ENCODE data around the gene FOXJ1. TPM values are rescaled to one million over a fixed set of nuclear protein-coding genes. Genes with fewer than 3 reads are reported as not detected.

FOXJ1 gene
- total and polyA plus RNA-seq, 2 of the 13 experiments (the other 11 are each of a cell fraction or from before 2014, with no cell fraction given): 0.98 to 1.6 TPM

GRCh38 chr17:76138234-76138895 lies 2.7 kb downstream of the FOXJ1 start (continued):
- TF ChIP-seq HBP1 (CRISPR knock-in tag; IDR thresholded peaks at IDR 0.05; ENCODE audit: low read depth): peak; percentile 88
- no peak for TF ChIP-seq KLF6 (CRISPR knock-in tag; IDR thresholded peaks at IDR 0.05)
- no peak for TF ChIP-seq ZNF557 (CRISPR knock-in tag; IDR thresholded peaks at IDR 0.05)
- peak; percentile 100 for TF ChIP-seq ZSCAN25 (CRISPR knock-in tag; IDR thresholded peaks at IDR 0.05)
- TF ChIP-seq HIC2 (CRISPR knock-in tag; IDR thresholded peaks at IDR 0.05; ENCODE audit: low read depth): peak; percentile 87
- TF ChIP-seq ZNF460 (CRISPR knock-in tag; IDR thresholded peaks at IDR 0.05; ENCODE audit: borderline replicate concordance): no peak; the same call in 1 of the 2 replicates
- TF ChIP-seq ZNF44 (CRISPR knock-in tag; IDR thresholded peaks at IDR 0.05): 0 out of 2 replicates have a peak, but pooled peaks have one; percentile 8
- peak; percentile 25 for TF ChIP-seq ZFP36 (IDR thresholded peaks at IDR 0.05; ENCODE audit: borderline replicate concordance, low read depth, low read length, partially characterized antibody)
- peak; percentile 59; the same call in 1 of the 2 replicates for TF ChIP-seq BRF2 (CRISPR knock-in tag; IDR thresholded peaks at IDR 0.05)
- peak; percentile 99 for TF ChIP-seq HNF1B (CRISPR knock-in tag; IDR thresholded peaks at IDR 0.05)
- peak; percentile 82 for TF ChIP-seq RARA (CRISPR knock-in tag; IDR thresholded peaks at IDR 0.05)
- TF ChIP-seq ZNF224 (CRISPR knock-in tag; IDR thresholded peaks at IDR 0.05): peak; percentile 85; the same call in 1 of the 2 replicates
- peak; percentile 73; the same call in 1 of the 2 replicates for TF ChIP-seq ZNF605 (CRISPR knock-in tag; IDR thresholded peaks at IDR 0.05)
- TF ChIP-seq RFX3 (CRISPR knock-in tag; IDR thresholded peaks at IDR 0.05): 0 out of 2 replicates have a peak, but pooled peaks have one; percentile 15
- TF ChIP-seq YEATS4 (CRISPR knock-in tag; IDR thresholded peaks at IDR 0.05; ENCODE audit: borderline replicate concordance): no peak; the same call in 1 of the 2 replicates
- no peak for TF ChIP-seq U2AF2 (IDR thresholded peaks at IDR 0.05; ENCODE audit: low read depth, low read length)
- peak; percentile 7; the same call in 1 of the 2 replicates for TF ChIP-seq JUN (CRISPR knock-in tag; IDR thresholded peaks at IDR 0.05)
- peak; percentile 84 for TF ChIP-seq UBTF (CRISPR knock-in tag; IDR thresholded peaks at IDR 0.05)
- peak; percentile 84 for TF ChIP-seq DPF2 (CRISPR knock-in tag; IDR thresholded peaks at IDR 0.05; ENCODE audit: borderline replicate concordance, low read depth)
- peak; percentile 68; the same call in 1 of the 2 replicates for TF ChIP-seq SIX4 (CRISPR knock-in tag; IDR thresholded peaks at IDR 0.05)
- TF ChIP-seq MEF2D (CRISPR knock-in tag; IDR thresholded peaks at IDR 0.05): peak; percentile 81
- TF ChIP-seq FOSL1 (CRISPR knock-in tag; IDR thresholded peaks at IDR 0.05; ENCODE audit: borderline replicate concordance): 0 out of 2 replicates have a peak, but pooled peaks have one; percentile 16
